Mucosa of stomach (tissue), 1 donor: ENCODE data around the gene ZNF74.

Experiments
- H3K27me3 ChIP-seq: one replicate; pipeline ENCODE4 v1.7.0; 2013; ENCODE audit warnings: mild to moderate bottlenecking, low read length; ENCODE audit not compliant: control insufficient read depth, insufficient read depth
- H3K36me3 ChIP-seq: one replicate; pipeline ENCODE4 v1.7.0; 2013; ENCODE audit warnings: low read length; ENCODE audit not compliant: control insufficient read depth, insufficient read depth
- H3K4me1 ChIP-seq: one replicate; pipeline ENCODE4 v1.7.0; 2013; ENCODE audit warnings: mild to moderate bottlenecking, low read length; ENCODE audit not compliant: control insufficient read depth, insufficient read depth
- H3K4me3 ChIP-seq: one replicate; pipeline ENCODE4 v1.7.0; 2013; ENCODE audit warnings: low read length
- H3K9ac ChIP-seq: one replicate; pipeline ENCODE4 v1.7.0; 2013; ENCODE audit warnings: mild to moderate bottlenecking, low read length, moderate library complexity
- H3K9me3 ChIP-seq: one replicate; pipeline ENCODE4 v1.7.0; 2013; ENCODE audit warnings: mild to moderate bottlenecking, low read length, moderate library complexity; ENCODE audit not compliant: control insufficient read depth
- donor health status: Pancreatic carcinoma.

The ZNF74 gene

DNA sequence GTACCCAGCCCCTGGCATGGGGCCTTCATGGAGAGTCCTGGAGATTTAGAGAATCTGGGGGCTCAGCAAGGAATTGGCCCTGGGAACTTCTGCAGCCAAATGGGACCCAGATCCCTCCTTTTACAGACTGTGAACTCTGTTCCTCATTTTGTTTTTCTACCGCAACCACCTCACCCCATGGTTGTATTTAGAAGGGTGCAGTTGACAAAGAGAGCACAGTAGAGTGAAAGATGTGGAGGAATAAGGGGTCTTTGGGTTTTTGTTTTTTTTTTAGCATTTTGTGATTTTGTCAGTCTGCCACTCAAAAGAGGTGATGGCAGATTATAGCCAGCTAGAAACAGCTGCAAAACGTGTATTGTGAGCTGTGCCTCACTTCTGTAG lies 1.9 kb downstream of the ZNF74 start:
- Histone ChIP-seq H3K9me3 (no peaks in the 10 kb centered on the region), H3K4me3 (no peak overlapping the region), H3K4me1 (peaks cover 20% of the 10 kb centered on the region), H3K9ac (no peak overlapping the region), H3K27me3 (no peaks in the 10 kb centered on the region), H3K36me3 (no peaks in the 10 kb centered on the region)

DNA sequence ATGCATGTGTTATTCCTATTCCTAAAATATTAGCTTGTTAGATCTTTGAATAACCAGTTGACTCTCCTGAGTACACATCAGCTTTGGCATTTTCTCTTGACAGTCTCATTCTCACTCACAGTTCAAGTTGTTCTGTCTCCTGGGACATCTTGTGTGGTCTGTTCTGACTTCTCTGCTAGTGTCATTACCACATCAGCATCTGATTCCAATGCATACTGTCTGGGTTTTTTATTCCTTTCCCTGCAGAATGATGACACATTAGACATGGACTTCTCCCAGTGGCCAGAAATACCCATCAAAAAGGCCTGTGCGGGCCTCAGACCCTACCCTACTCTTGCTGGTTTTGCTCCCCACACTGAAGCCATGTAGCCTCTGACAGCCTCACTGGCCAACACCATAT lies 2.7 kb downstream of the ZNF74 start:
- no peak overlapping the region for H3K9ac ChIP-seq

DNA sequence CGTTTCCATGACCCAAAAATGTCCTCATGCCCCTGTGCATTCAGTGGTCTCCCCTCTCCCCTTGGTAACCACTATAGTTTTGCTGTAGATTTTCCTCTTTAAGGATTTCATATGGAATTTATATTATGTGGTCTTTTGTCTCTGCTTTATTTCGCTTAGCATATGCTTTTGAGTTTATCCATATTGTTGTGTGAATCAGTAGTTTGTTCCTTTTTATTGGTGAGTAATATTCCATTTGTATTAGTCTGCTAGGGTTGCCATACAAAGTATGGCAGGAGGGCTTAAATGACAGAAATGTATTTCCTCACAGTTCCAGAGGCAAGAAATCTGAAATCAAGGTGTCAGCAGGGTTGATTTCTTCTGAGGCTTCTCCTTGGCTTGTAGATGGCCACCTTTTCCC lies 3.5 kb downstream of the ZNF74 start:
- H3K36me3 ChIP-seq = no peaks in the 10 kb centered on the region
- no peaks in the 10 kb centered on the region for H3K9me3 ChIP-seq
- H3K4me3 ChIP-seq = no peak overlapping the region

More for the DNA sequence above, 2.7 kb downstream of the ZNF74 start:
- no peaks in the 10 kb centered on the region for H3K36me3 ChIP-seq
- H3K4me1 ChIP-seq = peaks cover 20% of the 10 kb centered on the region
- no peaks in the 10 kb centered on the region for H3K27me3 ChIP-seq
- H3K9me3 ChIP-seq = no peaks in the 10 kb centered on the region
- no peak overlapping the region for H3K4me3 ChIP-seq

GRCh38 chr22:20398420-20398819 lies 4.5 kb downstream of the ZNF74 start:
- no peaks in the 10 kb centered on the region for H3K9me3 ChIP-seq

More for the DNA sequence above, 3.5 kb downstream of the ZNF74 start:
- Histone ChIP-seq H3K4me1 (peaks cover 20% of the 10 kb centered on the region), H3K27me3 (no peaks in the 10 kb centered on the region), H3K9ac (no peak overlapping the region)

DNA sequence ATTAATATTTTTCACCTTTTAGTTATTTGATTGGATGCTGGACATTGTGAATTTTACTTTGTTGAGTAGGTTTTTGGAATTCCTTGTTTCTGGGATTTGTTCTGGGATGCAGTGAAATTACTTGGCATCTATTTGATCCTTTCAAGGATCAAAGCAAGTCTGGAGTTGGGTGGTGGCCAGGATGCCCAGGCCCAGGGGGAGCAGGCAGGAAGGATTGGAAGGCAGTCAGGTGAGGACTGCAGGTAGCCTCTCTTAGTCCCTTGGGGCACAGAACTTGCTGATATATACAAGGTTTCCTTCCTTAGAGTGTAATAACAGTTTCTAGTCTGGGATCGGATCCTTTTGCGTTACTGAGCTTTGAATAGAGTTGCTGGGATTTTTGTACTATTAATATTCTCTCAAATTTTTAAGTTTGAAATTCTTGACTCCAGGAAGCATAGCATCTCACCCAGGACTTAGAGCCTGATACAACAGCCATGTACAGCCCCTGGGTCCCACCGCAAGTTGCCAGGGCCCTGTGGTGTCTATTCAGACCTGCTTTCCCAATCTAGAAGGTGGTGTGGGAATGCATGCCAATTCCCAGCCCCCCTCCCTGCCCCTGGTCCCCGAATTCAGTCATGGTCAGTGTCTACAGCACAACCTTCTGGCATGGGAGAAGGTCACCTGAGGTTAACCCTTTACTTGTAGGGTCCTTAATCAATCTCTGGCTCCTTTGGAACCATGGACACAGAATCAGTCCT lies 6.1 kb downstream of the ZNF74 start:
- no peak overlapping the region for H3K4me3 ChIP-seq
- H3K9ac ChIP-seq = no peak overlapping the region
- no peaks in the 10 kb centered on the region for H3K27me3 ChIP-seq
- H3K4me1 ChIP-seq = peaks cover 9% of the 10 kb centered on the region
- no peaks in the 10 kb centered on the region for H3K9me3 ChIP-seq
- no peaks in the 10 kb centered on the region for H3K36me3 ChIP-seq

More at GRCh38 chr22:20398420-20398819, 4.5 kb downstream of the ZNF74 start:
- Histone ChIP-seq H3K36me3 (no peaks in the 10 kb centered on the region), H3K27me3 (no peaks in the 10 kb centered on the region), H3K9ac (no peak overlapping the region), H3K4me3 (no peak overlapping the region), H3K4me1 (peaks cover 17% of the 10 kb centered on the region)

- no peaks in the 10 kb centered on the region for H3K9me3 ChIP-seq
- H3K4me1 ChIP-seq = peaks cover 1% of the 10 kb centered on the region
- no peaks in the 10 kb centered on the region for H3K27me3 ChIP-seq
- no peaks in the 10 kb centered on the region for H3K36me3 ChIP-seq
- no peak overlapping the region for H3K9ac ChIP-seq
- no peak overlapping the region for H3K4me3 ChIP-seq
Observed at GRCh38 chr22:20400606-20401375, 6.8 kb downstream of the ZNF74 start.

DNA sequence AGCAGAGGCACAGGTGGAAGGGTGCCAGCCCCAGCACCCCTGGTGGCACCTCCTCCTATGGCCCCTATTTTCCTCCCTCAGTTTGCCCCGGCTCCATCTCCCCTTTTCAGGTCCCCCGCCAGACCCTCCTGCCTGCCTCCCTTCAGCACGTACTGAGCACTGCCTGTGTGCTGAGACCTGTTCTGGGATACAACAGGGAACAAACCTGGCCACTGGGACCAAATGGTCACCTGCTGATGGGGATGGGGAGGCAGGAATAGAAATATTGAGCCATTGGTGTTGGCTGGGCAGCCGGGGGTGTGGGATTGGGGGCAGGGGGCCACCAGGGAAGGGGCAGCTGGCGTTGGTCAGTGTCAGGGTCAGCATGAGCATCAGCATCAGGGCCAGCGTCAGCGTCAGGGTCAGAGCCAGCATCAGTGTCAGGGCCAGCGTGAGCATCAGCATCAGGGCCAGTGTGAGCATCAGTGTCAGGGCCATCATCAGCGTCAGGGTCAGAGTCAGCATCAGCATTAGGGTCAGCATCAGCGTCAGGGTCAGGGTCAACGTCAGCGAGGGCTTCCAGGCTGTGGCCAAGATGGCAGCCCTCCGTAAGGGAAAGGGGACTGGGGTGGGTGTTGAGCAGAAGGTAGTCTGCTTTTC lies 7.5 kb downstream of the ZNF74 start:
- Histone ChIP-seq H3K4me1 (no peaks in the 10 kb centered on the region), H3K36me3 (no peaks in the 10 kb centered on the region), H3K9ac (no peak overlapping the region), H3K4me3 (no peak overlapping the region), H3K9me3 (no peaks in the 10 kb centered on the region), H3K27me3 (no peaks in the 10 kb centered on the region)

DNA sequence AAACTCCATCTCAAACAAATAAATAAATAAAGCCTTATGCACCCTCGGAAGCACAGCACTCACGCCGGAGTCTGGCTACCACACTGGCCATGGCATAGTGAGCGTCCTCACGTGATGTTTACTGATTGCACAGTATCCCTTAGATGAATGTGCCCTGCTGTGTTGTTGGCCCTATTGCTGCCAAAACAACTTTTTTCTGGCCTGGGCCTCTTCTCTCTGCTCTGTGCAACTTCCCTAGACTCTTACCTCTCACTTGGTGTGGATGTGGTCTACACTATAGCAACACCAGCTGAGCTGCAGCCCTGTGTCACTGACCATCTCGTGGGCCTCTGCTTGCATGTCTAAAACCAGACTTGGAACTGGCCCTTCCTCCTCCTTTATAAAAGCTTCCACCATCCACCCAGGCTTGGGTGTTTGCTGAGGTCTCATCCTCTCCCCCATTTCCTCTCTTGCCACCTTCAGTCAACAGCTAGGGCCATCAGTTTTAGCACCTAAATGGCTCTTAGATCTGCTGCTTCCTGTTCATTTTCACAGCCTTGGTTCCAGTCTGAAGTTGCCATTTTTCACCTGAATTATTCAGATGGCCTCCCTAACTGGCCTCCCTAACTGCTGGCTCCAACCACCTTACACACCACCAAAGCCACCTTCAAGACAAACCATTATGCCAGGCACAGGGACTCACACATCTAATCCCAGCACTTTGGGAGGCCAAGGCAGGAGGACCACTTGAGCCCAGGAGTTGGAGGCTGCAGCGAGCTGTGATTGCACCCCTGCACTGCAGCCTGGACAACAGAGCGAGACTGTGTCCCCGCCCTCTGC lies 9.2 kb downstream of the ZNF74 start:
- H3K36me3 ChIP-seq = no peaks in the 10 kb centered on the region
- H3K4me1 ChIP-seq = no peaks in the 10 kb centered on the region
- no peaks in the 10 kb centered on the region for H3K9me3 ChIP-seq
- H3K4me3 ChIP-seq = no peak overlapping the region
- H3K9ac ChIP-seq = no peak overlapping the region
- H3K27me3 ChIP-seq = no peaks in the 10 kb centered on the region

- Histone ChIP-seq H3K4me3 (no peak overlapping the region), H3K27me3 (no peaks in the 10 kb centered on the region), H3K9ac (no peak overlapping the region), H3K9me3 (no peaks in the 10 kb centered on the region), H3K4me1 (no peaks in the 10 kb centered on the region), H3K36me3 (no peaks in the 10 kb centered on the region)
Observed at GRCh38 chr22:20403779-20404140, 9.8 kb downstream of the ZNF74 start.

GRCh38 chr22:20404881-20405280 lies 10.9 kb downstream of the ZNF74 start:
- H3K4me3 ChIP-seq = no peak overlapping the region
- H3K9me3 ChIP-seq = no peaks in the 10 kb centered on the region
- H3K4me1 ChIP-seq = no peaks in the 10 kb centered on the region
- no peaks in the 10 kb centered on the region for H3K27me3 ChIP-seq
- no peaks in the 10 kb centered on the region for H3K36me3 ChIP-seq
- H3K9ac ChIP-seq = no peak overlapping the region

DNA sequence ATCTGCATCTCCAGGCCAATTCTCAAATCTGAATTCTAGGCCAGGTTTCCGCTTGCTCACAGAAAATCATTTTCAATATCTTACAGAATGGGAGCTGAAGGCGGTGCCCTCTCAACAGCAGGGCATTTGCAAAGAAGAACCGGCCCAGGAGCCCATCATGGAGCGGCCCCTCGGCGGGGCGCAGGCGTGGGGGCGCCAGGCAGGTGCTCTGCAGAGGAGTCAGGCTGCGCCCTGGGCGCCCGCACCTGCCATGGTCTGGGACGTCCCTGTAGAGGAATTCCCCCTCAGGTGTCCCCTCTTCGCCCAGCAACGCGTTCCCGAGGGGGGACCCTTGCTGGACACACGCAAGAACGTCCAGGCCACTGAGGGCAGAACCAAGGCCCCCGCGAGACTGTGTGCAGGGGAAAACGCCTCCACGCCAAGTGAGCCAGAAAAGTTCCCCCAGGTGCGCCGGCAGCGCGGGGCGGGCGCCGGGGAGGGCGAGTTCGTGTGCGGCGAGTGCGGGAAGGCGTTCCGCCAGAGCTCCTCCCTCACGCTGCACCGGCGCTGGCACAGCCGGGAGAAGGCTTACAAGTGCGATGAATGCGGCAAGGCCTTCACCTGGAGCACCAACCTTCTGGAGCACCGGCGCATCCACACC lies 11.5 kb downstream of the ZNF74 start:
- H3K27me3 ChIP-seq = no peaks in the 10 kb centered on the region
- no peaks in the 10 kb centered on the region for H3K4me1 ChIP-seq
- no peaks in the 10 kb centered on the region for H3K9me3 ChIP-seq
- no peak overlapping the region for H3K4me3 ChIP-seq
- H3K9ac ChIP-seq = no peak overlapping the region
- H3K36me3 ChIP-seq = no peaks in the 10 kb centered on the region
